Fibroblast of lung (primary cell): ENCODE data around the gene PCSK6.

Experiments used
- CTCF ChIP-seq, 2 donors: IDR thresholded peaks in 1 of 2; conservative IDR thresholded peaks in 1 of 2; 1 replicate in 1 of 2; 2 replicates in 1 of 2; pipeline ENCODE4 v1.5.1; 2011 to 2012; ENCODE audit warnings: low read length in 2 of 2, control low read depth in 1 of 2, inconsistent platforms in 1 of 2, low read depth in 1 of 2, mild to moderate bottlenecking in 1 of 2
- EZH2 ChIP-seq: IDR thresholded peaks from 2 replicates; pipeline ENCODE4 v1.5.1; 2012; ENCODE audit warnings: low read length, control low read depth, mild to moderate bottlenecking; ENCODE audit errors: missing control alignments

GRCh38 chr15:101425787-101426365, 63.6 kb downstream of the PCSK6 start:
- TF ChIP-seq CTCF (conservative IDR thresholded peaks at IDR 0.05 in 1 of 2, IDR thresholded peaks at IDR 0.05 in 1 of 2; ENCODE audit: low read depth in 1 of 2, low read length in 2 of 2) (no peak), EZH2 (no peak)
